Activated CD4-positive, alpha-beta T cell treated with anti-CD3 and anti-CD28 coated beads, Interleukin-2, amount 50 U/mL, for 24 hours (primary cell): ENCODE results near the gene HIGD1C.

Experiments
- DNase-seq, 2 donors: peaks; one replicate each; pipeline ENCODE4 v3.0.0-alpha.2; 2020; ENCODE audit warnings: low read depth in 1 of 2, low spot score in 1 of 2

Gene HIGD1C

GRCh38 chr12:50981319-50982239 lies 29.2 kb downstream of the HIGD1C start:
- DNase-seq: no peak

DNA sequence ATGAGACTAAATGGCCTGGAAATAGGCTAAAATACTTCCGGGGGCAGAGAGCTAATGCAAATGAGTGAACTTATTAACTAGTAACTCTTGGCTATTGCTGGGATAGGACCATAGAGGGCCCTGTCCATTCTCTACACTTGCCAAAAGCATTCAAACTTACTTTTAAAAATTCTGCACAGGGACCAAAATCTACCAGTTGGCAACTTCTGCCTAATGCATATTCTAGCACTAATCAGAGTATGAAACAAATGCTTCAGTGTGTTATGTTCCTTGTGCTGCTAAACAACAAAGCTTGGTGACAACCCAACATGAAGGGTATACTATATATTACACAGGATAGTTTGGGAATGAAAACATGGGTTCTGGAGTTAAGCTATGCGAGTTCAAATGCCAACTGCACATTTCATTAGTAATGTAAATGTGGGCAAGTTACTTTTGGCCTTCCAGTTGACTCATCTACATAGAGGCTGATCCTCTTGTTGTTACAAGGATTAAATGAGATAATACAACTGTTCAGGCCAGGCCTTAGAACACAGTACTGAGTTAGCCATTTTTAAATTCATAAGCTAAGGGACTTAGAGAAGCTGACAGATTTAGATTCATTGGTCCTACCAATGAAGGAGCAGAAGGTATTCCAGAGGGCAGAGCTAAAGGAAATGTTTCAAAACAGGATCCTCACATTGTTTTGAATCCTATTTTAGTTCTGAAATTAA lies 32.4 kb downstream of the HIGD1C start:
- DNase-seq: no peak

GRCh38 chr12:50985322-50985721 lies 33.0 kb downstream of the HIGD1C start:
- DNase-seq: peak in 1 of 2 donors; percentile 30

DNA sequence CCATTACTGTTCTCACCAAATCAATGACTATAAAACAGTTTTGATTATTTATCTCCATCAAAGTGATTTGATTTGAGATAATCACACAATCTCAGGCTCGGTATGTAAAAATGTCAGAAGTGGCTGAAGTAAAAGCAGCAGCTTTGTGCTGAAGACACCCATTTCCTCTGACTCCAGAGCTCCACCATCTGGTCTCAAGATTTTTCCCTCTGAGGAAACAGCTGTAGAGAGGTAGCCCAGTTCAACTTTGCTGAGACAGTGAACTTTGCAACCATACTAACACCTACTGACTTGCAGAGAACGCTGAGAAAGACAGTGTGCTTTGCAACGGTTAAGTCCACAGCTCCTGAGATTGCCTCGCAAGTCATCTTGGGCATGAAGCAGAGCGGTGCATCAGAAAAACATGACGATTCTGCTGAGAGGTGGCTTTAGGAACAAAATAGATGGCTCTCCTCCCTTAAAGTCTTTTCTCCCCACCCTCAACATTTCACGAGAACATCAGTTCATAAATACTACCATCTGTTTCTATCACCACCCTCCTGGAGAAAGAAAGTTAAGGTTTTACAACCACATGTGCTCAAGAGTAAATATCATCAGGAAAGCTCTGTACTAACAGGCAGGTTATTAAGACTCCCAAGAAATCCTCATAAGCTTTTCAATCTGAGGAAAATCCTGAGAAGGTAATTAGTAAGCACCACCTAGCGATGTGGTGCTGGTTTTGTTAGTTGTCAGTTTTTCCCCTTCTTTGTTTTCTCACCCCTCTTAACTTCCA lies 34.8 kb downstream of the HIGD1C start:
- DNase-seq: no peak

- no peak for DNase-seq
Observed at GRCh38 chr12:50988051-50988450, 35.7 kb downstream of the HIGD1C start.

DNA sequence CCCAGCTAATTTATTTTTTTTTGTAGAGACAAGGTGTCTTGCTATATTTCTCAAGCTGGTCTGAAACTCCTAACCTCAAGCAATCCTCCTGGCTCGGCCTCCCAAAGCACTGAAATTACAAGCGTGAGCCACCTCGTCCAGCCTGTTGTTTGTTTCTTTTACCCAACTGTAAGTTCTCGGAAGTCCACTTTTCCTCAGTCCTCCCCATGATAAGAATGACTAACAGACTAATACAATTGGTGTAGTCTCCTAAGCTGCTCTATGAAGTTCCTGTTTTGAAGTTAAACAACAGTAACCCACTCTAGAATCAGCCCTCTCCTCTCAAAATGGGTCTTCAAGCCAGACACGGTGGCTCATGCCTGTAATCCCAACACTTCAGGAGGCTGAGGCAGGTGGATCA lies 36.5 kb downstream of the HIGD1C start:
- DNase-seq: no peak

DNA sequence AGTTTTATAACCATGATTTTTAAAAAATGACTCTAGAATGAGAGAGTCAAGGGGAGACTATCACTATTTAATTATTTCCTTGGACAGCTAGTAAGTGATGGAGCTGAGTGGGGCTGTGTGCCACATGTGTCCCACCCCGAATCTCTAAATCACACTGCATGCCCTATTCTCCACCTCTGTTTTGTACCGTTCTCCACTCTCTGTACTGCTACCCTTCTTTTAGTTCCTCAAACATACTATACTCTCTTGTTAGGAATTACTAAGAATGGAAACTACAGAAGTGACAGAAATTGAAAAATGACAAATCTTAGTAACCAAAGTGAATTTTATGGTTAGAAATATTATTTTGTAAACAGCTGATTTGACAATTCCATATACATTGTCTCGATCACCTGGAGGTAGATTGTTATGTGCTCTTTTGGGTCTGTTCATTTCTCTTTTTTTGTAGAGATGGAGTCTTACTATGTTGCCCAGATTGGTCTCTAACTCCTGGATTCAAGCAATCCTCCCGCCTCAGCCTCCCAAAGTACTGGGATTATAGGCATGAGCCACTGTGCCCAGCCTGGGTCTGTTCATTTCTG lies 37.9 kb downstream of the HIGD1C start:
- no peak for DNase-seq

DNA sequence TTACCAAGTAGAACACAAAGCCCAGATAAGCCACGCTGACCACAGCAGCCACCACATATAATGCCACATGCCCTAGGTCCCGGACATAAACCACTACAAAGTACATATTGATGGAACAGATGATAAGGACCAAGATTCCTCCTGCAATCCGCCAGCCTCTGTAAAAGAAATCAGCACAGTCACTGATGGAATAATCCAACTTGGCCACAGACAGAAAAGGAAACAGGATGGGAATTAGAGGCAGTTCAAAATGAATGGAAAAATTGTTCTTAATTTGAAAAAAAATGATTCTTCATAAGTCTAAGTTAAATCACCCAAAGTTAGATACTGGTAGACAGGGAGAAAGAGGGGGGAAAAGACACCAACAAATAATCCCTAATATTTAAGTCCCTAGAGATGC lies 38.4 kb downstream of the HIGD1C start:
- DNase-seq: no peak

DNA sequence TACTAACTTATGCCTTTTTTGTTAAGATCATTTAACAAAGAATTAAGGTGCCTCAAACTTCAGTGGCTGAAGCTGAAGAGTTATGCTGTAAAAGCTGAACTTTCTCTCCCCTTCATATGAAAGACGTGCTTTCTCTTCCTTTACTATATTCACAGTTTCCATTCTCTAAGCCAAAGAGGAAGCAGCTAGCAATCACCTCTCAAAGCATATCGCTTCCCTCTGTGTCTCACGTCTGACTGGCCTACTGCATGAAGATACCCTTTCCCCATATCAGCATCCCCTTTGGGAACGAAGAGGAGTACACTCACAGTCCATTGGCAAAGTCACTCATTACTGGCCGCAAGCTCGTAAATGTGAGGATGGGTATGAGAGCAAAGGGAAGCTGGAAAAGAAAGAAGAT lies 38.9 kb downstream of the HIGD1C start:
- no peak for DNase-seq

- DNase-seq: no peak
Observed at GRCh38 chr12:50992819-50993218, 40.5 kb downstream of the HIGD1C start.

GRCh38 chr12:50999093-50999492 lies 46.7 kb downstream of the HIGD1C start:
- DNase-seq: no peak

- peak in 1 of 2 donors; percentile 14 for DNase-seq
Observed at GRCh38 chr12:51000245-51000644, 47.9 kb downstream of the HIGD1C start.

DNA sequence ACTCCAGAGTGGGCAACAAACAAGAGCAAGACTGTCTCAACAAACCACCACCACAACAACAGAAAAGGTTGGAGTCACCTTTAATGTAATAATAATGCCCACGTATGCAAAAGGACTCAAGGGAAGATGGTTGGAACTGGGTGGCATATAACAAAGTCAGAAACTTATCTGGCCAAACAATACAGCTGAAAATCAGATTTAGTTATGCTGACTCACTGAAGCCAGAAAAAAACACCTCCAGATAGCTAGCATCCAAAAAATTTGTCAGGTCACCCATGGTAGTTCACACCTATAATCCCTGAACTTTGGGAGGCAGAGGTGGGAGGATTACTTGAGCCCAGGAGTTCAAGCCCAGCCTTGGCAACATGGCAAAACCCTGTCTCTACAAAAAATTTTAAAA lies 49.5 kb downstream of the HIGD1C start:
- DNase-seq: no peak

- no peak for DNase-seq
Observed at GRCh38 chr12:51004504-51004903, 52.2 kb downstream of the HIGD1C start.

- DNase-seq: no peak
Observed at GRCh38 chr12:51005030-51005429, 52.7 kb downstream of the HIGD1C start.

GRCh38 chr12:51005671-51006070 lies 53.3 kb downstream of the HIGD1C start:
- no peak for DNase-seq

- no peak for DNase-seq
Observed at GRCh38 chr12:51008329-51009055, 56.1 kb downstream of the HIGD1C start.

- no peak for DNase-seq
Observed at GRCh38 chr12:51009056-51009440, 56.7 kb downstream of the HIGD1C start.

GRCh38 chr12:51011955-51012354 lies 59.6 kb downstream of the HIGD1C start:
- no peak for DNase-seq

GRCh38 chr12:51012570-51013236 lies 60.4 kb downstream of the HIGD1C start:
- no peak for DNase-seq
